Measurements from ENCODE around the gene RFLNA.

The RFLNA gene

GRCh38 chr12:124338876-124339603 is 44.1 kb downstream of the RFLNA start:
- no peak for DNase-seq

GRCh38 chr12:124340080-124340900 is 45.4 kb downstream of the RFLNA start:
- DNase-seq = no peak

GRCh38 chr12:124341645-124342069 is 46.8 kb downstream of the RFLNA start:
- no peak for DNase-seq

GRCh38 chr12:124344022-124344421 is 49.1 kb downstream of the RFLNA start:
- no peak for DNase-seq

- DNase-seq = no peak
These were observed 49.6 kb downstream of the RFLNA start for GRCh38 chr12:124344526-124344925.

GRCh38 chr12:124345795-124346194 is 50.9 kb downstream of the RFLNA start:
- no peak for DNase-seq

- no peak for DNase-seq
These were observed 51.7 kb downstream of the RFLNA start for GRCh38 chr12:124346425-124347168.

GRCh38 chr12:124347335-124347734 is 52.4 kb downstream of the RFLNA start:
- DNase-seq = no peak

GRCh38 chr12:124347805-124348658 is 53.1 kb downstream of the RFLNA start:
- DNase-seq = no peak

- no peak for DNase-seq
These were observed 53.9 kb downstream of the RFLNA start for GRCh38 chr12:124348659-124349380.

- DNase-seq = no peak
These were observed 55.6 kb downstream of the RFLNA start for GRCh38 chr12:124350491-124350890.

- DNase-seq = no peak
These were observed 56.5 kb downstream of the RFLNA start for GRCh38 chr12:124351422-124351821.

- no peak for DNase-seq
These were observed 57.4 kb downstream of the RFLNA start for GRCh38 chr12:124352257-124352656.

- DNase-seq = no peak
These were observed 57.9 kb downstream of the RFLNA start for GRCh38 chr12:124352839-124353238.

GRCh38 chr12:124354400-124354799 is 59.5 kb downstream of the RFLNA start:
- DNase-seq = no peak

GRCh38 chr12:124356221-124356620 is 61.3 kb downstream of the RFLNA start:
- DNase-seq = no peak

- no peak for DNase-seq
These were observed 62.7 kb downstream of the RFLNA start for GRCh38 chr12:124357616-124358015.

- no peak for DNase-seq
These were observed 63.7 kb downstream of the RFLNA start for GRCh38 chr12:124358572-124358971.

- DNase-seq = no peak
These were observed 65.0 kb downstream of the RFLNA start for GRCh38 chr12:124359671-124360581.

GRCh38 chr12:124361074-124361970 is 66.4 kb downstream of the RFLNA start:
- DNase-seq = no peak

Measured in kidney glomerular epithelial cell (primary cell).